PC-9 (cell line): Measurements from ENCODE around the gene RAD17.

ENCODE experiments used
- EZH2 ChIP-seq: fragments of 200-600 bp; sonication (generic); IDR thresholded peaks from 2 replicates; pipeline ENCODE4 v1.8.0; 2017; ENCODE audit warnings: antibody characterized with exemption, low read depth
- TF ChIP-seq, protein P1 (sequence below): fragments of 200-600 bp; sonication (generic); conservative IDR thresholded peaks from 2 replicates; pipeline ENCODE4 v1.6.1; 2017; ENCODE audit warnings: mixed run types, antibody characterized with exemption, mild to moderate bottlenecking, moderate library complexity

- TF ChIP-seq, protein P1, sequence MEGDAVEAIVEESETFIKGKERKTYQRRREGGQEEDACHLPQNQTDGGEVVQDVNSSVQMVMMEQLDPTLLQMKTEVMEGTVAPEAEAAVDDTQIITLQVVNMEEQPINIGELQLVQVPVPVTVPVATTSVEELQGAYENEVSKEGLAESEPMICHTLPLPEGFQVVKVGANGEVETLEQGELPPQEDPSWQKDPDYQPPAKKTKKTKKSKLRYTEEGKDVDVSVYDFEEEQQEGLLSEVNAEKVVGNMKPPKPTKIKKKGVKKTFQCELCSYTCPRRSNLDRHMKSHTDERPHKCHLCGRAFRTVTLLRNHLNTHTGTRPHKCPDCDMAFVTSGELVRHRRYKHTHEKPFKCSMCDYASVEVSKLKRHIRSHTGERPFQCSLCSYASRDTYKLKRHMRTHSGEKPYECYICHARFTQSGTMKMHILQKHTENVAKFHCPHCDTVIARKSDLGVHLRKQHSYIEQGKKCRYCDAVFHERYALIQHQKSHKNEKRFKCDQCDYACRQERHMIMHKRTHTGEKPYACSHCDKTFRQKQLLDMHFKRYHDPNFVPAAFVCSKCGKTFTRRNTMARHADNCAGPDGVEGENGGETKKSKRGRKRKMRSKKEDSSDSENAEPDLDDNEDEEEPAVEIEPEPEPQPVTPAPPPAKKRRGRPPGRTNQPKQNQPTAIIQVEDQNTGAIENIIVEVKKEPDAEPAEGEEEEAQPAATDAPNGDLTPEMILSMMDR, result peak; percentile 67
- no peak for TF ChIP-seq EZH2
Measured at GRCh38 chr5:69334793-69335268, 34.8 kb upstream of the RAD17 start.
